CD1c-positive myeloid dendritic cell (primary cell): ENCODE results near the gene ARHGAP12.

ENCODE experiments used
- DNase-seq: peaks from one replicate; pipeline ENCODE4 v3.0.0-alpha.2; 2016; ENCODE audit errors: extremely low spot score

ARHGAP12 gene

DNA sequence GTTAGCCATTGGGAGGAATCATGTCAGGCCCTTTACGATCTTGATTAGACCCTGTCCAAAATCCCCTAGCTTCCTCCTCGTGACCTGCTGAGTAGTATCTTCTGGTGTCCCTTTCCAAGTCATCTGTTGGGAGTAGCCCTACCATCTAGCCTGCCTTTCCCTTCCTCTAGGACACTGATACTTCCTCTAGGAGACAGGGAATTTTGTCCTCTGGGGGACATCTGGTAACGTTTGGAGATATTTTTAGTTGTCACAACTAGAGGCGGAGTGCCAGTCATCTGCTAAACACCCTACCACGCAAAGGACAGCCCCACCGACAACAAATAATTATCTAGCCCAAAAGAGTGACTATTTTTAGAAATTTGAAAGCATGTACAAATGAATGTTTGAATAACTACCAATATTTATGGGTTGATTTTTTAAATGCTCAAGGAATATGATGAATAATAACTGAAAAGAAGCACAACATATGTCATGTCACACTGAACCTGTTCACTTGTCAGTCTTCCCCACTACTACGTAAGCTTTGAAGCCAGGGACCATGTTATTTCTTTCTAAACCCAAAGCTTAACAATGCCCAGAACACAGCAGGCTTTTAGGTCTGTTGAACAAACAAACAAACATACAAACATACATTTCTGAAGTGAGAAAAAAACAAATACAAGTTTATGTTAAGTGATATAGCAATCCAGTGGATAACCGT lies 105.9 kb downstream of the ARHGAP12 start:
- no peak for DNase-seq

DNA sequence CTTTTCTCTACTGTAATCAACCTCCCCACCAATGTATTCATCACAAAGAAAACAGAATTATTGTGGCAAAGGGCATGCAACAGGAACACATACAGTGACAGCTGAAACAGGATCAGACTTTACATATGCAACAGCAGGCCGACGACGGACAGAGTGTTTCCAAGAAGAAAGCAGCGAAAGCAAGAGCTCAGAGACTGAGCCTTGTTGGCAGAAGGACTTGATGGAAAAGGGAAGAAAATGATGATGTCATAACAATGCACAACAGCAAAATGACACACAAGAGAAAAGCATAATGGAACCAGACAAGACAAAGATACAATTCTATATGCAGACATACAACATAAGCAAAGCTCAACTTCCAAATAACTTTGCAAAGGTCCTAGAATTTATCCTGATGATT lies 106.5 kb downstream of the ARHGAP12 start:
- no peak for DNase-seq

DNA sequence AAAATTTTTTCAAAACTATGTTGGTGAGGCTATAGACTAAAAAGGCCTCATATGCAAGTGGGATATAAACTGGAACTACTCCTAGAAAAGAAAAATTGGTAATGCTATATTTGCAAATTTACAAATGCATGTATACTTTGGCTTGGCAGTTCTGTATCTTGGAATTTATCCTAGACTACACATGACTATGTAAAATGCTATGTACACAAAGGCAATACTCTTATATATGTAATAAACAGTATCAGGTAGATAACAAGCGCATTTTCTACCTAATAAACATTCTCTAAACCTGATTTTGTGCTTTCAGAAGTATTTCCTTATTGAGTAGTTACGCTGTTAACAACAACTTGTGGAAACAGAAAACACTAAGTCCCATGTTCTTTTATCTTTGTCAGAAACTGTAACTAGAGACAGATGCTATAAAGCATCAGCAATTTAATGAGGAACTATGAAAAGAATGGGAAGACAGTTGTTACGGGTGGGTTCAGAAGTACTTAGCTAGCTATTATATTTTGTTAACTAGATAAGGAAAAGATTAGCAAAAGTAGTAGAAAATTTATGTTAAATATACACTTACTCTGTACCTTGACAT lies 107.8 kb downstream of the ARHGAP12 start:
- no peak for DNase-seq

DNA sequence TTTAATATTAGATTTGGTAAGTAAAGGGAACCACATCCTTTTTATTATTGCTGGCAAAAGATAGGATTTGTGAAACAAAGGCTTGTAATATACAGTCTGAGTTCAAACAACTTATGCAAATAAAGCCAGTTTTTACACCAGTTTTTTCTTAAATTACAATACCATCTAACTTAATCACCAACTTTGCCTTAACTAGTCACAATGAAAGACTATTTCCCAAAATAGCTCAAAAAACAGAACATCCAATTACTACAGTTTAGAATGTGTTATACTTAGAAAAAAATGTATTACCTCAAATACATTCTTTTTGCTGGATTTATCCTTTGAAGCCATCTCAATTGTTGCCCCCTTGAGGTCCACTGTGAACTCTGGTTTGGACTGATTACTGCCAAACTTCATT lies 108.5 kb downstream of the ARHGAP12 start:
- no peak for DNase-seq

DNA sequence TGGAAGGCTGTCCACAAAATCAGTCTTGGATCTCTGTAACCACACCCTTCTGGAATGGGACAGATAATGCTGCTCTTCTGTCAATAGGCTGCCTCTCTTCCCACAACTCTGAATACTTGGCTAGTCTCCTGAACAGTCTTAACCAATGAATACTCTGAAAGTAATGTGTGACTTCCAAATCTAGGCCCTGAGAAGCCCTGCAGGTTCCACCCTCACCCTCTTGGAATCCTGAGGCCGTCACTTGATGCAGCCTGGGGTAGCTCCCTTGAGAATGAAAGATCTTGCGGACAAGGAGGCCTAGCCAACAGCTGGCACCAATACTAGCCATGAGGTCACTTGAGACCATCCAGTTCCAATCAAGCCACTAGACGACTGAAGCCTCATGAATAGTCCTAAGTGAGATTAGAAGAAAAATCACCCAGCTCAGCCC lies 109.2 kb downstream of the ARHGAP12 start:
- no peak for DNase-seq

DNA sequence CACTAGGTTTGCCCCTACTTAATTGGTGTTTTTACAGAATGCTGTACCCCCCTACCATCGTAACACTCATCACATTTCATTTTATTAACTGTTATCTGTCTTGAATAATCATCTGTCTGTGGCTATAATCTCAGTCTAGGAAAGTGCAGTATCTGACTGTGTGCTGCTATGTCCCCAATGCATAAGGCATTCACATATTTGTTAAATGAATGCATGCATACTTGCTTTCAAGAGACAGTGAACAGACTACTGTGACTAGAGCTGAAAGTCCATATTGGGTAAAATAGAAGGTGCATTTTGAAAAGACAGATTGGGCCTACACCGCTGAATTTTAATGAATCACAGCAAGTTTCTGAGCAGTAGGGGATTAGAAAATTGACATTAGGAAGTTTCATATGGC lies 112.3 kb downstream of the ARHGAP12 start:
- DNase-seq, result no peak

DNA sequence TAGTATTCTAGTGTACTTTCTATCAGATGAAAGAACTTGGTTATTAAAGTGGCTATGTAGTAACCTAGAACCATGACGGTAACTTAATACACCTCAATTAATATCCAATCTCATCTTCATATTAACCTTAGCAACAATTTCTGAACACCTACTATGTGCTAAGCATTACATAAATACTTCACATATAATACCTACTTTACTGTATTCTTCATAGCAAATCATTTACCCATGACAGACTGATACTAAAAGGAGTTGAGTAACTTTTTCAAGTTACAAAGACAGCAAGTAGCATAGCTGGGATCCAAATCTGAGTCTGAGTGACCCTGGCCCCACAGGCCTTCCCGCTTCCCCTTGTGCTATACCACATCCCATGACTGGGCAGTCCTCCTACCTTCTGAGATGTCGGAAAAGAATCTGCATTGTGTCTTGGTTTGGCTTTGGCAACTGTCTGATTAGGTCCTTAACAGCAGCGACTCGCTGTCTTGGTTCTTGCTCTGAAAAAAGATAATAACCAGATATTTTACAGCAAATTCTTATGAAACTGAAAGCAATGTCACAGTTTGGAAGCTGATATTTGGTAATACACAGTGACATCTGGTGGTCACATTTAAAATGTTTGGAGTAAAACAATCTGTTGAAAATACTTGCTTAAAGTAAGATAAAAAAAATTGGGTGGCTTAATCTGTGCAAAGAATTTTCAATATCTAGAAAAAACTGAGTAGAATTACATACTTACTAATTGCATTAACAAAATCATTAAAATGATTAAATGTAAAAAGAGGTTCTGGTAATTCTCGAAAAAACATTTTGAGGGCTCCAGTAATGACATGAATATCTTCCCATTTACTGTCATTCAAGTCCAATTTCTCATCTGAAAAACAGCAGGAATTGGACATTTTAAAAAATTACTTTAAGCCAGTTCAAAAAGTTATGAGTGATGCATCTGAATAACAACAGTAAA lies 120.1 kb downstream of the ARHGAP12 start:
- peak; percentile 61 for DNase-seq

DNA sequence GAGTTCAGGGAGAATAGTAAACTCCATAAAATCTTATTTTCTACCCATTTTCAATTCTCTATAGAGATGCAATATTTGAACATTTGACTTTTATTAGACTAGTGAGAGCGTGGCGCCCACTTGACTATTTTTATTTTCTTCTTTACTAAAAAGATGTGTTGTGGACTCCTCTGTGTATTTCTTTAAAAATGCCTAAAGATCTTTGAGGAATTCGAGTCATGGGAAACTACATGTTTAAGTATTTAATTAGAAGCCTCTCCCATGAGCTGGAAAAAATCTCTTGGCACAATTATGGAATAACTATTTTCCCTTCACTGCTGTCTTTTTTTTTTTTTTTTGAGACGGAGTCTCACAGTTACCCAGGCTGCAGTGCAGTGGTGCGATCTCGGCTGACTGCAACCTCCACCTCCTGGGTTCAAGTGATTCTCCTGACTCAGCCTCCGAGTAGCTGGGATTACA lies 124.2 kb downstream of the ARHGAP12 start:
- DNase-seq, result no peak

DNA sequence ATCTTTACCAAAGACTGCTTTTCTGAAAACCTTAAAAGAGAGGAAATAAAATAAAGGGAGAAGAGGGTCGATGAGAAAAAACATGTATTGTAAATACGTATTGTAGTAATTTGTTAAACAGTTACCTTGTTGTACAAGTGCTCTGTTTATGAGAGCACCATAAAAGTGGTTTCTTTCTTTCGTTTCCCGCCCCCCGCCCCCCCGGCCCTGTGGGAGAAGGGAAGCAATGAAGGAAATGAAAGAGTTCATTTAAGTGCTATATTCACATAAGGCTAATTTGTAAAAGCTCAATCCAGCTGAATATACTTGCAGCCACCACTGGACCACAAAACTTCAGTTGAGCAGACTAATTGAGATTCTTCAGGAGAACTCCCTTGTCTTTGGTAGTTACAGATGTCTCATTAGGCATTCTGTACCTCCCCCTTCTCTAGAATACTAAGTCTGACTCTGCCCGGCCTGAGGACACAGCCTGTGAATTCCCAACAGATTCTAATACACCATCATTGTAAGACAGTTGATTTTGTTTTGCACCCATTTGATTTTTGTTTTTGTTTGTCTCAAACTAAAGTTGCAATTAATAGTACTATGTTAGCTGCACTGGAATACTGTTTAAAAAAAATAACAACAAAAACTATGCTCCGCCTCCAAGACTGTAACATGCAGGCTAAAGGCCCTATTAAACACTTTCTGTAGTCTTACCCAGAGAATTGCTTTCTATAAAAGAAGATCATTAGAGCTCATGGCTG lies 124.9 kb downstream of the ARHGAP12 start:
- no peak for DNase-seq

DNA sequence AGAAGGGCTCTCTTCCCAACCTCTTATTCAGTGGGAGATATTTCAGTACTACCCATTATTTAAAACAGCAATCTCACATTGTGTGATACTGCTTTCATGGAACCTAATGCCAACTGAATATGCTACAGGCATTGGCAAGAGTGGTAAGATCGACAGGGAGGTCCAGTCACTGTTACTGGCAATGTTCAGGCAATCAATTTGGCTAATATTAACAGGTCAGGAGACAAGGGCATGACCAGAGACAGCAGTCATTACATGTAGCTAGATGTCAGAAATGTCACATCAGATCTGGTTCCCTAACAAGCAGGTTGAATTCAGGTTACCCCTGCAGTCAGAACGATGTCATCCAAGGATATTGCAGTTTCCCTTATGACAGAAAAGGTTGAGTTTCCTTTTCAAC lies 129.4 kb downstream of the ARHGAP12 start:
- DNase-seq, result no peak

DNA sequence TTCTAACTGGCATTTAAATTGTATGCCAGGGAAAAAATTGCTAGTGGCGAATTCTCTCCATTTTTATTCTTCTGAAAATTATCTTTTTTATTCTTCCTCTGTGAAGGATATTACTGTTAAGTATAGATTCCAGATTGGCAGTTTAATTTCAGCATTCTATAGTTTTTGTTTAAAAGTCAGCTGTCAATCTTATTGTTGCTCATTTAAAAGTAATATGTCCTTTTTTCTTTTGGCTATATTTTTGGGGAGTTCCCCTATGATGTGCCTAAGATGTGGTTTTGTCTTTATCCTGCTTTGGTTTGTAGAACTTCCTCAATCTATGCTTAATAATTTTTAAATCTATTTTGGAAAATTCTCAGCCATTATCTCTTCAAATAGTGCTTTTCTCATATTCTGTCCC lies 135.9 kb downstream of the ARHGAP12 start:
- no peak for DNase-seq

DNA sequence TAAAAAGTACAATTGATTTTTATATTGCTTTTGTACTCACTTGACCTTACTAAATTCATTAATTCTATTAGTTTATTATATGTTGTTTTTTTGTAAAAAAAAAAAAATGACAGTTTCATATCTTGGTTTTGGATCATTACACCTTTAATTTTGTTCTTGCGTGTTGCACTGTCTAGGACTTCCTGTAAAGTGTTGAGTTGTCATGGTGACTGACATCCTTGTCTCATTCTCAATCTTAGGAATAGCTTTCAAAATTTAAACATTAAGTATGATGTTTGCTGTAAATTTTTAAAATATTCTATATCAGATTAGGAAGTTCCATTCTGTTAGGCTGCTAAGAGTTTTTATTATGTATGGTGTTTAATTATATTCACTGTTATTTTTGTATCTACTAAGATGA lies 139.1 kb downstream of the ARHGAP12 start:
- DNase-seq, result no peak

DNA sequence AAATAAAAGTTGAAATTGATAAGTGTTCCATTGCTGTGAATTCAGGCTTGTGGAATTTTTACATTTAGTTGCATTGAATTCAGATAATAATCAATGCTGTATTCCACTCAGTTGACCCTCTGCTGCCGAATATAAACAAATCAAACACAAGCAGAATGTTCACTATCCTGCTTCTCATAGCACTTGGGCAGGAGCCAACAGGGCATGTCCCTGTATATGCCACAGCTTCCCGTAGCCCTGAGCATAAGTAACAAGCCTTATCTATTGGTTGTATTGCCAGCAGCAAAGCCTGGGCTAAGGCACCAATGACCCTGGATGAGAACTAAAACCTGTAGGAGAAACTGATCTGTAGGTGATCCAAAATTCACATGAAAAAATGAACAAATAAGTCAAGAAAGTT lies 145.9 kb downstream of the ARHGAP12 start:
- DNase-seq, result no peak

DNA sequence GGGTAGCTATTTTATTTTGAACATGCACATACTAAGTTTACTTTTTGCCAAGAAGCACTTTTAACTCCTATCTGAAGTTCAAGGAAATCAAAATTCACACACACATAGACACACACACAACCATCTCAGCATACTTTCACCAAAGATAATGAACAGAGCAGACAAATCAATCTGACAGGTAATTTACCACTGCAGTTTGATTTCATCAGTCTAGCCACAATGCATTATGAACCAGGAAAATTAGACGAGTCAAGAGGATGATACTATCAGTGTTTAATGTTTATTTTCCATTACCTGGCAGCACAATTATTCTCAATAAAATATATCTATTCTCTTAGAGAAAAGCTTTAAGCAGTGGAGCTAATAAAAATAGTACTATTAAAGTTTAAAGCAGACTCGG lies 147.9 kb downstream of the ARHGAP12 start:
- DNase-seq, result no peak

DNA sequence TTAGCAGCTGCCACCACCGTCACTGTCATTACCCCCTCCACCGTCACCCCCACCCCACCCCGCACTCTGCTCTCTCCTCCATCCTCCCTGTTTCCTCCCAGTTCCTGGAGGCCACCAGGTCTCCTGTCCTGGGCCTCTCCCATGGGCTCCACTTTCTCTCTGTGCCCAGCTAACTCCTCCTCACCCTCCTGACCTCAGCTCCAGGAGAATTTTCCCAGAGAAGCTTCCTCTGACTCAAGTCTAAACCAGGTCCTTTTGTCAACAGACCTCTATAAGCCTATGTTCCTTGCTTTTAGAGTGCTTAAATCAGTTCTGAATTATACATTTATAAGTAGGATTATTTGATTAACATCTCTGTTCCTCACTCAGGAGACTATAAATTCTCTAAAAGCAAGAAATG lies 150.0 kb downstream of the ARHGAP12 start:
- DNase-seq, result no peak

DNA sequence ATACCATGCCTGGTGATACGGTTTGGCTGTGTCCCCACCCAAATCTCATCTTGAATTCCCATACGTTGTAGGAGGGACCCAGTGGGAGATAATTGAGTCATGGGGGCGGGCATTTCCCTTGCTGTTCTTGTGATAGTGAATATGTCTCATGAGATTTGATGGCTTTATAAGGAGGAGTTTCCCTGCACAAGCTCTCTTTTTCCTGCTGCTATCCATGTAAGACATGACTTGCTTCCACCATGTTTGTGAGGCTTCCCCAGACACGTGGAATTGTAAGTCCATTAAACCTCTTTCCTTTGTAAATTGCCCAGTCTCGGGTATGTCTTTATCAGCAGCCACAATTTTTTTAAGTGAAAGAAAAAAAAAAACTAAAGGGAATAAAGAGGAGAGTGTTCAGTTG lies 152.5 kb downstream of the ARHGAP12 start:
- DNase-seq, result no peak

DNA sequence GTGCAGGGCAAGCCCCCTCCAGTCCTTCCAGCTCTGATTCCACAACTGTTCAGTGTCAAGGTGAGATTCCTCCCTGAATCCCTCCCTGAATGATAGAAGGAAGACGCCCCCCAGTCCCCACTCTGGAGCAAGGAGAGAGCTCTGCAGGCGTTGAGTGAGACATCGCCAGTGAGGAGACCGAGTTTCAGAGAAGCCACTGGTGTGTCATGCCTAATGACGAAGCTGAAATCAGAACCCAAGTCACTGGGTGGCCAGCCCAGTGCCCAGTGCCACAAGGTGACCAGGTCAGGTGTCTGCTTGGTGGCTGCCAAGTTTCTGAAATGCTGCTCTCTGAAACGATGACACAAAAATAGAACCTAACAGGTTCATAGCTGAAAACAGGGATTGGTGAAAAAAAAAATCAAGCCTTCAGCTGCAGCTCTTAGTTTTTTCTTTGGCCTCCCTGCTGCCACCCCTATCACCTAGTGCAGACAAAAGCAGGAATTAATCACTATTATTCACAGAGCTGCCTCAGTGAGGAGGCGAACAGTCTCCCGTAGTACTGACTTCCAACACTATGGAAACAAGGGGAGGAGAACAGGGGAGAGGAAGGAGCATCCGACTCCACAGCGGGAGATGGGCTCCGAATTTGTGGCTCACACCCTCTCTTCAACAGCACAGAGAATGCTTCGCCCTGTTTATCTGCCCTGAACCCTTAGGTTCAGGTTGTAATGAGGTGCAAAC lies 153.5 kb downstream of the ARHGAP12 start:
- DNase-seq, result no peak

DNA sequence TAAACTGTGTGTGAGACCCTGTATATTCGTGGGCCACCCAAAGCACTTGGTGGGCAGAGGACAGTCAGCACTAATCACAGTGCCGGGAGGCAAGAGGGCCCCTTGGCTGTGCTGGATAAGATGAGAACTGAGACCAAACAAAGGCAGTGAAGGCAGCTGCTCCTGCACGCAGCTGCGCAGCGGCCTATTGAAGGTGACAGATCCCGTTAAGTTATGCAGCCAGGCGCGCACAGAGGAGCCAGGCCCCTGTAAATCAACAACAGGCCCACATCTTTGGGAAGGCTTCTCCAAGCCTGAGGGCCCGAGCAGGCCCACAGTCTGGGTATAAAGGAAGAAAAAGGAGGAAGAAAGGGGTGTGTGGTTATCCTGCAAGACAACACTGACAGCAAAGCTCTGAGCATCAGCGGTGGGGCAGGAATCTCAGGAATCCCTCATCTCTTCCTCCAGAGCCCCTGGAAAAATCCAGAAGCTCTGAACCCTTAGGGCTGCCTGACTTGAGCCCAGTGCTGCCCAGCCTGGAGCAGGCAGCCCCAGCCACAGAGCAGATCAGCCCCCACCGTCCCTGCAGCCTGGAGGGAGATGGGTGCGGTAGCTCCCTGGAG lies 154.2 kb downstream of the ARHGAP12 start:
- DNase-seq, result no peak

DNA sequence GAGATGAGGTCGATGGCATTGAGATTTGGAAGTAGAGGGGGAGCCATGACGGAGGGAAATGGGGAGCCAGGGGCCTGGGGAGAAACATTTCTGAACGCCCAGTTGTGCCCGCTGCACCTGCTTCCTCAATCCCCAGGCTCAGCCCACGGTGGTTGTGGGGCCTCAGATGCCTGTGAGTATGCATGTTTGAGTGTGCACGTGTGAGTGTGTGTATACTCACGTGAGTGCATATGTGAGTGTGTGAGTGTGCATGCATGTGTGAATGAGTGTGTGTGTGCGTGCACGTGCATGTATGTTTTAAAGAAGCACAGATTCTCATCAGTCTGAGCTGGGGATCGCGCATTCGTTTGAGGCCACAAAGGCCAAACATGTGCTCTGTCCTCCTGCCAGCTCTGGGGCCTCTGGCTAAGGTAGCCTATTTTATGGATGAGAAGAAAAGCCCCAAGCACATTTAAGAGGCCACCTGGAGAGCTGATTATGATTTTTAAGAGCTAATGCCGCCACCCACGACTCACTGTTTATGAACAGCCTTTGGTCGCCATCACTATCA lies 154.8 kb downstream of the ARHGAP12 start:
- DNase-seq, result no peak

DNA sequence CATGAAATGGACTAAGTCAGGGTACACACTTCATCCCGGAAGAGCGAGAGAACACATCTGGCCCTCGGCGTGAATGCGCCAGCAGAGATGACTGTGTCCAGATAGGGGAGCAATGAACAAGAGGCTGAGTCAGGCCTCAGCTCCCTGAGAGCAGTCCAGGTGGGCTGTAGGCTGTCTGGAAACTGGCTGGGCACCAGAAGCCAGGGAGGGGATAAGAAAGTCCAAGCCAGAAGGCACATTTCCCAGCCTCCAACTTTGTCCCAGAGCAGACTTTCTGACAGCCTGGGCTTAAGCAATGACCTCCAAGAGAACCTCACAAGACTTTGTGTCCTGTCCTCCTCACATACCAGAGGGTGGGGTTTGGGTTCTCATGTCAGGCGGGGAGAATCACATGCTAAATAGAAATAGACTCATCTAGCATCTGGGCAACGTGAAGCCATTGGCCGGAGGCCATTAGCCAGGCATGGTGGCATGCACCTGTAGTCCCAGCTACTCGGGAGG lies 157.2 kb downstream of the ARHGAP12 start:
- DNase-seq, result no peak
